Measurements from ENCODE around the gene FLOT2. TPM values are rescaled to one million over a fixed set of nuclear protein-coding genes. Genes with fewer than 3 reads are reported as not detected.

The FLOT2 gene
- total and polyA plus RNA-seq, 10 of the 15 experiments (the other 5 are each of a cell fraction or from before 2014, with no cell fraction given): 56.8 to 302 (median 149) TPM

DNA sequence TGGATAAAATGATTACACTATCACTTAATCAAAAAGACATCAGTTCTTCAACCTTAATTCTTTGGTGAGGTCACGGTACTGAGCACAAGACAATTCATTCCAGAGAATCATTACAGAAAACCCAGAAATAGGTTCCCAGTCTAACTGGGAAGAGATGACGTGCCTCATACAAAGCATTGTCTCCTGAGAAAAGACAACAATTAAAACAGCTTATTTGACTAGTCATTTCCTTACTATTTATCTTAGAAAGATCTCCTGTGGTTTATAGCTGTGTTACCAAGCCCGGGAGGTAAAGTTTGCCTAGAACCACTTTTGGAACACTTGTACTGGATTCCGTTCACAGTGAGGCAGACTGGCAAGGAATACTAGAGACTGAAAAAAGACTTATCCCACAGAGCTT is 48.7 kb upstream of the FLOT2 start:
- ChIA-PET CTCF (interaction anchor here (1.1 to 5.1 kb wide), 7 partner anchors 19 to 219 kb away, joined by 3 to 24 read pairs (median 8); partner anchors contain the start of gene TLCD1), RAD21 (ENCODE audit: unreplicated experiment) (interaction anchor here (0.6 to 2.0 kb wide), 3 partner anchors 136 to 212 kb away, joined by 3 to 7 read pairs (median 4); no protein-coding TSS in a partner anchor), POLR2A (interaction anchor here (2.1 to 2.3 kb wide), 2 partner anchors 11 to 19 kb away, joined by 7 to 17 read pairs; no protein-coding TSS in a partner anchor), SMC1A (ENCODE audit: uncharacterized antibody, unreplicated experiment) (interaction anchor here (1.0 to 3.3 kb wide), 7 partner anchors 9 to 196 kb away, joined by 3 to 17 read pairs (median 5); no protein-coding TSS in a partner anchor)
- intact Hi-C loops (cut with micrococcal nuclease; ENCODE audit: unreplicated experiment): no loop called here
- Histone ChIP-seq H2AFZ (ENCODE audit: control insufficient read depth, low read depth, low read length) (no peak overlapping the region), H3K9ac (ENCODE audit: control insufficient read depth, insufficient read depth, low read length) (no peak overlapping the region), H3K4me2 (ENCODE audit: control insufficient read depth, insufficient read depth) (peak overlapping the region; percentile 71), H3K27me3 (replicated peaks in 1 of 2; ENCODE audit: control insufficient read depth in 2 of 2, insufficient read depth in 2 of 2, low read length in 1 of 2) (no peaks in the 10 kb centered on the region), H3K4me3 (0 out of 2 replicates have a peak overlapping the region, but pooled peaks have one; percentile 53), H4K20me1 (ENCODE audit: control insufficient read depth, insufficient read depth) (no peaks in the 10 kb centered on the region), H3K4me1 (ENCODE audit: control insufficient read depth, insufficient read depth, low read length) (peaks cover 13% of the 10 kb centered on the region), H3K27ac (ENCODE audit: control insufficient read depth, insufficient read depth) (peak overlapping the region; percentile 15; the same call in 1 of the 2 replicates), H3K9me3 (replicated peaks; ENCODE audit: control insufficient read depth, insufficient read depth, low read length) (no peaks in the 10 kb centered on the region), H3K36me3 (ENCODE audit: control insufficient read depth in 2 of 2, insufficient read depth in 2 of 2, low read length in 1 of 2) (peaks cover 0 to 9% of the 10 kb centered on the region in 2 experiments; a peak in 3 of 4 replicates), H3K79me2 (ENCODE audit: control insufficient read depth, insufficient read depth, low read length) (peaks cover 95% of the 10 kb centered on the region)
- WGBS (ENCODE audit: insufficient coverage, insufficient replicate concordance, low lambda C conversion rate, missing lambda C conversion rate): 55% methylated on average over 4 of the region's 4 CpGs
- BruUV-seq (replicated peaks): TSS peak; percentile 12
- no peak for DNase-seq (ENCODE audit: low read depth, low spot score)
- no peak for FAIRE-seq
- in situ Hi-C loops (cut with MboI): no loop called here
- no peak for ATAC-seq
- peak; percentile 31; the same call in 1 of the 2 replicates for TF ChIP-seq ATF7 (IDR thresholded peaks at IDR 0.05; ENCODE audit: low read depth)
- TF ChIP-seq IKZF2 (IDR thresholded peaks at IDR 0.05): peak in 1 of 2 experiments; percentile 21; a peak in 1 of 4 replicates
- peak; percentile 41 for TF ChIP-seq MEF2B (IDR thresholded peaks at IDR 0.05; ENCODE audit: partially characterized antibody, poor library complexity, severe bottlenecking)
- peak; percentile 93 for TF ChIP-seq ZNF24 (IDR thresholded peaks at IDR 0.05)
- no peak for TF ChIP-seq LARP7 (IDR thresholded peaks at IDR 0.05)
- no peak for TF ChIP-seq FOS (IDR thresholded peaks at IDR 0.05; ENCODE audit: borderline replicate concordance, extremely low read depth, insufficient read length)
- no peak for TF ChIP-seq CREM (IDR thresholded peaks at IDR 0.05; ENCODE audit: low read depth)
- TF ChIP-seq HDAC2 (IDR thresholded peaks at IDR 0.05): no peak
- TF ChIP-seq RUNX3 (IDR thresholded peaks at IDR 0.05; ENCODE audit: low read length): 0 out of 2 replicates have a peak, but pooled peaks have one; percentile 12

All from GM12878 (cell line).